ENCODE measurements around the gene GABRA5.

The GABRA5 gene

DNA sequence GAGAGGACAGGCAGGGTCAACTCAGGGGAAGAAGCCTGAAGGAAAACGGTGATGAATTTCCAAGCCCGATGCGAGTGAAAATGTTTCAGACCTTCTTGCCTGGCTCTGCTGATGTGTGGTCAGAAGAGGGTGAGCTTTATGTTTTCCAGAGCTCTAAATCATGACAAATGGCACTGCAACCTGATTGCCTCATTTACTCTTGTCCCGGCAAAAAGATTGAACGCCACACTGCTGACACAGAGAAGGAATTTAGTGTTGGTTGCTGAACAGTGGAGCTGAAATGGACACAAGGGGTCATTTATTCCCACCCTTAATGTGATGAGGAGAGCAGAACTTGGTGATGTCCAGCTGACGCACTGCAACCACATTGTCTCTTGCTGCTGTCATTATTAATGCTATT lies 68.0 kb downstream of the GABRA5 start:
- no peak for DNase-seq

DNA sequence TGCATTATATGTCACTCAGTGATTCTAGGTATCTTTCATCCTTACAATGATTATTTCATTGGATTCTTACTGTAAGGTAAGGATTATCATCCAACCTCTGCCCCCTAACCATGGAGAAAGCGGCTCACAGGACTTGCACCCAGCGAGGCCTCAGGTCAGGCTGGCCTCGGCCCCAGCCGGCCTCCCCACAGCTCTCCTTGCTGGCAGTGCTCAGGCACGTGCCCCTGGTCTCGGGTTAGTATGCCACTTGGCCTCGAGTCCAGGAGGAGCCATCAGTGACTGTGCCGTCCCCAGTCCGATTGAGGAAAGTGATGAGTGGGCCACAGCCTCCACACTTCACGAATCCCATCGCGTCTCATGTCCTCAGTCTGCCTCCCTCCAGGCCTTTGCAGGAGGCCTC lies 68.5 kb downstream of the GABRA5 start:
- no peak for DNase-seq

DNA sequence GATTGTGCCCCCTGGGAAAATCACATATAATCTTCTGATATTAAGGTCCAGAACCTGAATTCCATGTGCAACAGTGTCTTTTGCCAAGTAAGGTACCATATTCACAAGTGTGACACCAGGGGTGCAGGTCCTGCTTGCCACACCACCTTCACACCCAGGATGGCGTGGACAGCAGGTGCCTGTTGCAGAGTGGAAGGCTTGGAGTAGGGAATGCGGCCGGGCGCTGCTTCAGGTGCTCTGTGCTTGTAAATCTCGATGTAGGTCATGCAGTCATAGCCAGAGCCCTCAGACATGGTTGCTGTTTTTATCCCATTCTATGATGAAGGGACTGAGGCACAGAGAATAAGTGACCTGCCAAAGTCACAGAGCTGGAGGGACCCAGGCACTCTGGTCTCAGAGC lies 69.6 kb downstream of the GABRA5 start:
- DNase-seq: no peak

DNA sequence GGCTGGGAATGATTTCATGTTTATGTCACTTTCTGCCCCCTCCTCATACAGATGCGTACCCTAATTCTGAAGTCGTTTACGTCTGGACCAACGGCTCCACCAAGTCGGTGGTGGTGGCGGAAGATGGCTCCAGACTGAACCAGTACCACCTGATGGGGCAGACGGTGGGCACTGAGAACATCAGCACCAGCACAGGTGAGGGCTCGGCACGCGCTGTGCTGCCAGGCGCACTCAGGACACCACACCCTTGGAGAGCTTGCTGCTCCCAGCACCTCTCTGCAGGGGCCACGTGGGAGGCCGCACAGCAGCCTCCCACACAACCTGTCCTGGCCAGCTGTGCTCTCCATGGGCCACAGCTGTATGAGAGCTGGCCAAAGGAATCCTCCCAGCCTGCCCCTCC lies 70.3 kb downstream of the GABRA5 start:
- DNase-seq: no peak

DNA sequence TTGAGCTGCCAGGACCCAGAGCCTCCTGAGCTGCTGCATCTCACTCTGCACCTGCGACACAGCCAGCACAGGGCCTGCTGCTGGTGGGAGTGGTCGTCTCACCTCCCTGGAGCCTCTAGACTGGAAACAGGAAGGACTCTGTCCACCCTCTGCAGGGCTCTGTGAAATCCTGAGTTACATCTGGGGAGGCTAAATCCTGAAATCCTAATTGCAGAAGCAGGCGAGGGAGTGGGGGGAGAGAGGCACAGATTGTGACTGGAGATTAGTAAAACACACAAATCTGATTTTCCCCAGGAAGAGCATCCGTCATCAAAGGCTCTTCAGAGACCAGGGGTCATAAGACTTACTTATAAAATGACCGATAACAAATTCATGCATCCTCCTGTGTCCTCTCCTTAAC lies 72.5 kb downstream of the GABRA5 start:
- DNase-seq: no peak

DNA sequence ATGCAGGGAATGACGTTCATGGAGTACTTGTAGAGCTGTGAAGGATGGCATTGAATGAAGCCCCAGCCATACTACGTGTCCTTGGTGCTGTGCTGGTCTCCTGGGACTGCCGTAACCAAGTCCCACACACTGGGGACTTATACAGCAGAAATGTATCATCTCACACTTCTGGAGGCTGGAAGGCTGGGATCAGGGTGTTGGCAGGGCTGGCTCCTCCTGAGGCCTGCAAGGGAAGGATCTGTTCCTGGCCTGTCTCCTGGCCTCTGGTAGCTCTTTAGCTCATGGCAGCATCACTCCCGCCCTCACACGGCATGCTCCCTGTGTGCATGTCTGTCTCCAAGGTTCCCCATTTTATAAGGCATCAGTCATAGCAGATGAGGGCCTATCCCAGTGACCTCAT lies 74.6 kb downstream of the GABRA5 start:
- DNase-seq: no peak

DNA sequence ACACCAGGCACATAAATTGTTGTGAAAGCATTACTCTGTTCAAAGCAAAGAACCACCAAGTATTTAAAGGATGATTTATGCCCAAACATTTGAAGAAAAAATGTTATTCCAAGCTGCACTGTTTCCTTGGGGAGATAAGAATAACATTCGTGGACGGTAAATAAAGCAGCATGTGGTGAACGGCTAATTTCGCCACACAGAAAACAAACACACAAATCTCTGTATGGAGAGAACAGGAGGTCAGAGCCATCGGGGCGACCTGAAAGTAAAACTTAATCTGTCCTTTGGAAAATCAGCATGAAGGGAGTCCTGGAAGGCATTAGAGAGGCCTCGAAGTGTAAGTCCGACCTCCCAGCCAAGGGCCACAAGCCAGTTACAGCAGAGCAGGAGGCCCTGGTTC lies 77.0 kb downstream of the GABRA5 start:
- no peak for DNase-seq

DNA sequence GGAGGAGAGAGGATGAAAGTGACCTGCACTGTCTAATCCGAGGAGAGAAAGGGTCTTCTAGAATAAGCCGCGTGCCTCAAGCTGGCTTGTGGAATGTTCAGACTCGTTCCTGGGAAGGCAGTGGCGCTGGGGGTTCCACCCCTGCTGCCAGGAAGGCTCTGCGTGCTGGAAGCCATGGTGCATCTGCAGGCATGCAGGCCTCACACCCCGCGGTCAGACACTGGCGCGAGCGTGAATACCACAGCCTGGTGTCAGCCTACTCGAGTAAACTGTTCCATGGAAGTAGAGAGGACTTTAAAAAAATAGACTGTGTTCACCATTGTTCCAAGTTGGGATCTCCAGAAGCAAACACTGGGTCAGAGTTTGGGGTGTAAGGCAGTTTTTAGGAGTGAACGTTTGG lies 78.2 kb downstream of the GABRA5 start:
- no peak for DNase-seq

DNA sequence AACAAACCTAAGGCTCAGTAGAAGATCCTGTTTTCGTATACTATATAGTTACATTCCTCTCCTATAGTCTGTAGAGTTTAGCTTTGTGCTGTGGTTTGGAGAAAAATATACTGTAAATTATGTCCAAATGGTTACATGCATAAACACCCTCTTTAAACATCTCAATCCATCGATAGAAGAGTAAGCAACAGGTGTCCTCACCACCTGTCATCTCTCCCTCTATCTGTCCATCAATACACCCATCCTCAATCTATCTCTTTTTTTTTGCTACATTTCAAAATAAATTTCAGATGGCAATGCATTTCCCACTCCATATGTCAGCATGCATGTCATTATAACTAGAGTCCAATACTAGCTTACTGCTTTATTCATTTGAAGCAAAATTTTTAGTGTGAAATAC lies 83.1 kb downstream of the GABRA5 start:
- no peak for DNase-seq

DNA sequence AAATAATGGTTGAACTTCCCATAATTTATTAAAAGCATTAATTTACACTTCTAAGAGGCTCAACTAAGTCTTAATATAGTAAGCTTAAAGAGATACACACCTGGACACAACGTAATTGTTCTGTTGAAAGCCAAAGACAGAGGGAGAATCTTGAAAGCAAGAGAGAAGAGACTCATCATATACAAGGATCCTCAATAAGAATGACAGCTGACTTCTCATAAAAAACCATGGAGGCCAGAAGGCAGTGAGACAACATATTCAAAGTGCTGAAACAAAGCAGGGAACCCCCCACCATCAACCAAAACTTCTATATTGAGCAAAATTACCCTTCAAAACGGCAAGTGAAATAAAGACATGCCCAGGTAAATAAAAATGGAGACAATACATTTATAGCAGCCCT lies 87.5 kb downstream of the GABRA5 start:
- no peak for DNase-seq

DNA sequence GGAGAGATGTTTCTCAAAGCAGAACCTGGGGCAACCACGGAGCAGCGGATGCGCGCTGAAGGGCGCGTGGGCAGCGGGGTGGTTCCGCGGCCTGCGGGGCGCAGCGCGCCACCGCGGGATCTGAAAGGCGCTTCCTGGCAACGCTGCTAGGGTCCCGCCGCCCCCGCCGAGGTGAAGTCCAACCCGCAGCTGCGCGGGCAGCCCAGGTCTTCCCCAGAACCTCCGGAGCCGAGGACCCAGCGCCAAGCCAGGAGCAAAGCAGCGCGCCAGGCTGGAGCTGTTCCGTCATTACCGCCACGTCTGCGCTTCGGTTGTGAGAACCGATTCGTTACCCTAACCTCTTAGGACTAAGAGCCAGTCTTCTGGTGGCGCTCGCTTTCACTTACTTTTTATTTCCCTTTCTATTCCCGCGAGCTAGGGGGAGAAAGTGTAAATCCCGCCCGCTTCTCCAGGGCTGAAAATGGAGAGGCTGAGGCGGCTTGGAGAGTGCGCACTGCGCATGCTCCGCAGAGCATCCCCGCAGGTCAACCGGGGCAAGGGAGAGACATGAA lies 100.9 kb downstream of the GABRA5 start:
- DNase-seq: no peak

DNA sequence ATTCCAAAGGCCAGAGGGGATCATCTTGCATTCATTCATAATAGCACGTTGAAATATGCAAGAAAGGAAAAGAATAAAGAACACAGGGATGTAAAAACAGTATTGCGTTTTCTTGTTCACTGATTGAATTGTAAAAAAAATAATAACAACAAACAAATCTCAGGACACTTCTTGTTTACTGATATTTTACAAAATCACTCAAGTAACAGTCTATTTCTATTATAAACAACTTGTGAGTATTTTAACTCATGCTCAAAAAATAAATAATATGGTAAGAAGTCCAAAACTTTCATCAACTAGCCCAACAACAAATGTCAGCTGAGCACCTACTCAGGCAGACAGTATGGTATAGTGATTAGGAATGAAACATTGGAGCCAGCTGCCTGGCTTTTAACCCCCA lies 101.9 kb downstream of the GABRA5 start:
- no peak for DNase-seq

DNA sequence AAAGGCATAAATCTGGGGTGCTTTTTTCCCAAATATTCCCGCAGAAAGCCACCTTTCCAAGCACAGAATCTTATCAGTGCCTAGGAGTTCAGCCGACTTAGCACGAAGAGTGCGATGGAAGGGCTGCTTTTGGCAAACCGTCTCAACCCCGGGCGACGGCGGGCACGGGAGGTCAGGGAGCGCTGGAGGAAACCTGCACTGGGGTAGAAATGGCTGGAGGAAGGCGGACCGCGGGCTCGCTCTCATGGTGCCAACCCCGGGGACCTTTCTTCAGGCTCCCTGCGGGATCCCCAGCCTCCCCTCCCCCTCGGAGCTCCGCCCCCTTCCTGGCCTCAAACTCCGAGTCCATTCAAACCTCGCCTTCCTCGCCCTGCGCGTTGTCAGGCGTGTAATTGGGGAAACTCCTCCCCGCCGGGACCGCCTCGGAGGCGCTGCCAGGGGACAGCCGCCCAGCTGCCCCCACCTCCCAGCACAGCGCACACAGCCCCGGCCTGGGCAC lies 103.9 kb downstream of the GABRA5 start, which contains the start of gene GABRG3:
Gene GABRG3 (plus strand): TSS at position 470 of the 499 bp plus-strand sequence.
- DNase-seq: no peak

DNA sequence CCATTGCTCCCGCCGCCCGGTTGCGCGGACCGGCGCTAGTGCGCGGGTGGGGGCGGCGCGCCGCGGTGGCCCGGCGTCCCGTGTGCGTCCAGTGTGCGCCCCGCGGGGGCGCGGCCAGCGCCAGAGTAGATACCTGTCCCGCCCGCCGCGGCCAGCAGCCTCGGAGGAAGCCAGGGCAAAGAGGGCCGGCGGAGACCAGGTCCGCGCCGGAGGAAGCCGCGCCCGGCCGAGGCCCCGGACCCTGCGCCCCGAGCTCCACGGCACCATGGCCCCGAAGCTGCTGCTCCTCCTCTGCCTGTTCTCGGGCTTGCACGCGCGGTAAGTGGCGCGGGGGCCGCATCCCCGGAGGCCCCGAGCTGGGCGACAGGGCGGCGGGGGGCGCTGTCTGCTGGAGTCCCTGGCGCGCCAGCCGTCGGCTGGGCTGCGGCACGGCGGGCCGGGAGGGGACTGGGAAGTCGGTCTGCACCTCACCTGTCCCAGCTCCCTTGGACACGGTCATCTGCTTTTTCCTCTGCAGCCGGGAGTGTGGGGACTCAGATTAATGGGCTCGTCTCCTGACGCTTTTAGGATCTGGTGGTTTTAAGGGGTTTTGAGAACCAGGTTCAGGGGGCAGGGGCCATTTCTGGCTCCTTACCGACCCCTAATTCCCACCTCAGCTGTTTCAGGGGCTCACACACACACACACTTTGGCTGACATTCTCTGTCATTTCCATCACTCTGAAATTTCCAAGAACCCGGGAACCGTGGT lies 104.6 kb downstream of the GABRA5 start:
- no peak for DNase-seq

DNA sequence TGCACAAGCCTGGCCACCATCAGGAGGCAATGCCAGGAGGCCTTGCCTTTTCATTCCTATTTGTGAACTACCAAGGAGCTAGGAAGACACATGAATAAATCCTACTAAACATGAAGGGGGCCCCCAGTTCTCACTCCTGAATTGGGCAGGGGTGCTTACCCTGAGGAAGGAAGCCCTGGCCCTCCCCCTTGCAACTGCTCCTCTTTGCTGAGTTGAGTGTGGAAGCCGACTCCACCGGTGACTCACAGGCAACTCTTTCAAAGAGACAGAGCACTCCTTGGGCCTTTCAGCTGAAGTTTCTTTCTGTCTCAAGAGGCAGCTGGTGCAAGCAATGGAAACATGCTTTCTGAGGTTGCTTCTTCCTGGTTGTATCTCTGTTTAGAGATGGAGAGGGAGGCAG lies 105.8 kb downstream of the GABRA5 start:
- no peak for DNase-seq

DNA sequence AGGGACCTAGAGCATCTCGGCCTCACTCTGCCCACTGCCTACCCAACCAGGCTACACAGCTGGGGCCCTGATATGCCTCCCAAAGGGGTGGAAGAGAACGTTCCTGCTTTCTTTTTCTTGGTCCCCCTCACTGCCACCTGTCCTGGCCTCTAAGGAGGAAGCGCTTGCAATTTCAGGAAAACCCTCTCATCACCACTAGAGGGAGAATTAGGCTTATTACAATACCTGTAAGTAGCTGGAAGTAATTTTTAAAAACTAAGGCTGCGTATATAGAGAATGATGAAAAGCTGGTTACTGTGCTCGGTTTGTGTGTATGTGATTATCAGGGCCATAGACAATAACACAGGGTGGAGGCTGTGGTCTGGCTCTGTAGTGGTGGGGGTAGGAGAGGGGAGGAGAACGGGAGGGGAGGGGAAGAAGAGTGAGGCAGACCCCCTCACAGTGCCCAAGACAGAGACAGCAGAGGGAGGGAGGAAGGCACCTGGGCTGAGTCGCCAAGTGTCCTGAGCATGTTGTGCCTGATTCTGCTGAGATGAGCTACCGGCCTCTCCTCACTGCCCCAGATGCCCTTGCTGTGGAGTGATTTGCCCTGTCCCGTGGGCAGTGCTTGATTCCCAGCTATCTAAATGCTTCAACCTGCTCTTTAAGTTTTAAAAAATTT lies 107.4 kb downstream of the GABRA5 start:
- no peak for DNase-seq

DNA sequence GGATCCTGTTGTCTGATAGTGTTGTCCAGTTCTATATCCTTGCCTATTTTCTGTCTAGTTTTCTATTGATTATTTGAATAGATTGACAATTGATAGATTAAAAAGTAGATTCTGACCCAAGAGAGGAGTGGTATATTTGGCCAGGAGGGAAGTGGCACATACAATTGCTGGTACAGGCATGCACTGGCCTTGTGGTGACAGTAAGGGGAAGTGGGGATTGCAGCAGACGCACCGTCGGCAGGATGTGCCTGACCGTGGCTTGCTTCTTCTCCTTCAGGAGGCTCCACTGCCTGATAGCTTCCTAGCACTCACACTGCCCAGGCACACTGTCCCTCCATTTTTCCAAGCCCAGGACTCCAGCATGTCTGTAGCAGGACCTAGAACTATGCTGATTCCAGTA lies 114.6 kb downstream of the GABRA5 start:
- DNase-seq: no peak

DNA sequence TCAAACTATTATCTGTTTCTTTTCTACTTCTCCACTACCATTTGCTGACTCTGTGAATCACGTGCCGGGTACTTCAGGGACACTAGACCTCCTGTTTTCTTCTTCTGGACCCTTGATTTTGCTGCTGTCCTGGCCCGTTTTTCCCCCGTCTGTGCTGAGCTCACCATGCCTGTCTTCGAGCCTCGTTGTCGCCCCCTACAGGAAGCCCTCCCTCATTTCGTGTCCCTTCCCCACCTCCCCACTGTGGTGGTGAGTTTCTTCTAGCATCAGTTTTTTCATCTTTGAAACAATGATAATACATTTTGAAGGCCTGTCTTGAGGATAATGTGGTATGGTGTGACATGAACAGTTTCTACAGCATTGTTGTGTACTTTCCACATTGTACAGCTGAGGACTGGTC lies 117.0 kb downstream of the GABRA5 start:
- DNase-seq: no peak

DNA sequence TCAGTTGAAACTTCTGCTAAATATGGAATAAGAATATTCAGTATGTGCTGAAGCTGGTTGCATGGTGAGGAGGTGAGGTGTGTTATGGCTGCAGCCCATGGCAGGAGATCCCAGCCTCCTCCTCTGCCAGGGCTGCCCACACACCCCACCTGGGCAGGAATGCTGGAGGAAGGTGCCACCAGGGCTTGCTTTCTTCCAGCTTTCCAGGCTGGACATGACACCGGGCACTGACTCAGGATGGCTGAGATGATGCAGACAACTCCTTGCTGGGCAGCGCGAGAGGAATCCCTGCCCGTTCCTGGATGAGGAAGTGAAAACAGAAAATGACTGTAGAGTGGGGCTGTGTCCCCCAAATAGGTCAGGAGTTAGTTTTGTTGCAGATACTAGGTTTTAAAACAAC lies 118.2 kb downstream of the GABRA5 start:
- DNase-seq: no peak

DNA sequence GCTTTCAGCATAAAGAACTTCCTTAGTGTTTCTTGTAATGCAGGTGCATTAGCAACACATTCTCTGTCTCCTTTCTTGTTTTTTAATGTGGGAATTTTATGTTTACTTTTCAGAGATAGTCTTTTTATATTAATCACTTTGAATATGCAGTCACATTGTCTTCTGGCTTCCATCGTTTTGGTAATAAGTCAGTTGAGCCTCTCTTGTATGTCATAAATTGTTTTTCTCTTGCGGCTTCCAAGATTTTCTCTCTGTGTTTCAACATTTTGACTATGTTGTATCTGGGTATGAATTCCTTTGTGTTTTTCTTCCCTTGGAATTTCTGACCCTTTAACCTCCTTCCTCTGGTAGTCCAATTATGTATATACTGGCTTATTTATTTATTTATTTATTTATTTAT lies 129.4 kb downstream of the GABRA5 start:
- DNase-seq: no peak
